Endothelial cell of hepatic sinusoid (primary cell): Measurements from ENCODE around the gene CHST3.
"Not testable (repeated sequence)": the region's sequence is repeated elsewhere in the genome, so short reads cannot be mapped to it uniquely, and the experiment has no call there.

Source experiments
- in situ Hi-C: cut with HindIII; loops from 2 replicates; pipeline ENCODE4 v1.10.0; 2017; ENCODE audit warnings: low sequenced_read_pairs

The CHST3 gene

DNA sequence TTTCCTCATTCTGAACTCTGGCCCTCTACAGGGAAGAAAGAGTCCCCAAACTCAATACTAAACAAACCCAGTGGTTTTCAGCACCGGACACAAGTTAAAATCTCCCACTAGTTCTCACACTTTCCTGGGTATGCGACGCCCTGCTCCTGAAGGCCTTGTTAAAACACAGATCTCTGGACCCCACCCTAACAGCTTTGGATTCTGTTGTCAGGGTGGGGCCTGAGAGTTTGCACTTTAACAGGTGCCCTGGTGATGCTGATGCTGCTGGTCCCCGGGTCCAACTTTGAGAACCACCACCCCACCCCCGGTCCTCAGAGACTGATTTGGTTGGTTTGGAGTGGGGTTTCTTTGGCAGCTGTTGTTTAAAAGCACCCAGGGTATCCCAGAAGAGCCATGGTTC is 61.6 kb downstream of the CHST3 start:
- in situ Hi-C loops: no loop called here

DNA sequence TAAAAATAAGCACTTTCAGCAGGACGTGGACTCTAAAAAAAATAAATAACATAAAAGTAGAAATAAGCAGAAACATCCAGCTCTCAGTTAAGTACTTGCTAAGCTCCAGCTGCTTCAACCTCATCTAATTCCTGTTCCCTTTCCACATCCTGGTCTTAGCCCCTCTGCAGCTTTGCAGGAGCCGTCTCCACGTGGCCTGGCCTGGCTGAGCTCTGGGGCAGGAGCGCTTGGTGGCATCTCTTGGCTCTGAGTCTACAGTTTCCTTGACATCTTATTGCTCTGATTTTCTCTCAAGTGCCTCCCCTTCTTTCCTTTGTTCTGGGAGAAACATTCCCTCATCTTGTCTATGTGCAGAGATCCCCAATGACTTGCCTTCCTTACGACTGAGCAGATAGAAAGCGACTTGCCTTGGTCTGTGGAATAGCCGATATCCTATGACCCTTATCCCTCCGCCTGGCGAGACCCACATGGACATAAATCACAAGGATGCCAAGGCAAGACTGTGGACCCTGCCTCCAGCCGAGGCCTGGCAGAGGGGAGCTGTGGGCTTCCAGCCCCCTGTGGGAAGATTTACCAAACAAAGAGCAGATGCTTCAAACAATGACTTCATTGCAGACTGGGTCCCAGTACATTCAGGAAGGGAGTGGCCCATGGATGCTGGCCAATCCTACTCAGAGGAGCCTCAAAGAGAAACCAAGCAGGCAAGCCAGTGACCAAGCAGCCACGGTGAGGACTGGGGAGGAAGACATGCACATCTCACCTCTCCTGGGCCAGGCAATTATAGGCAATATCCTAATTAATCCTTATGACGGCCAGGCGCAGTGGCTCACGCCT is 62.3 kb downstream of the CHST3 start:
- in situ Hi-C loops: no loop called here

DNA sequence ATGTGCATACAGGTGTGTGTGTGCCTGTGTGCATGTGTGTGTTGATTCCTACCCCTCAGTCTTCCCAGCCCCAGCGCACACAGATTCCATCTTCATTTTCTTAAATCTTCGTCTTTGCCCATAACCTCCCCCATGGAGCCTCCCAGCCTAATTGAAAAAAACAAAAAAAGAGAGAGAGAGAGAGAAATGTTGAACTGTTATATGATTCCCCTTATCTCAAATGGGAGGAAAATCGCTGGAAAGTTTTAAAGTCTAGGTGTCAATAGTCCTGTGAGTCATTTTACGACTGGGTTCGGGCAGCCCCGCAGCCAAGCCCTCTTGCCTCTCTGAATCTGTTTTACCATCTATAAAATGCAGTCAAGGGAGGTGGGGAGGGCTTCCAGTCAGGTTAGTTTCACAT is 63.3 kb downstream of the CHST3 start:
- in situ Hi-C loops: no loop called here

DNA sequence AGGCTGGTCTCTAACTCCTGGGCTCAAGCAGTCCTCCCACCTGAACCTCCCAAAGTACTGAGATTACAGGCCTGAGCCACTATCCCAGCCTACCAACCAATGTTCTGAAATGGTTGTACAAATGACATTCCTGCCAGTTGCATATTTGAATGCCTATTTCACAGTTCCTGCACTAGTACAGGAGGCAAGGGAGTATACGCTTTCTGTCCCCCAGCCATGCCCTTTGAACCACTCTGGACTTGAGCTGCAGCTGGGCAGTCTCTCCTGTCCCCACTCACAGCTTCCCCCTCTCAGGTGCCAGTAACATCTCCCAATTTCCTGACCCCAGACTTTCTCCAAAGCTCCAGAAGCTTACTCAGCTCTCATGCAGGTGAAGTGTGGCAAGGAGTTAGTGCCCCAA is 65.2 kb downstream of the CHST3 start:
- in situ Hi-C loops: no loop called here

DNA sequence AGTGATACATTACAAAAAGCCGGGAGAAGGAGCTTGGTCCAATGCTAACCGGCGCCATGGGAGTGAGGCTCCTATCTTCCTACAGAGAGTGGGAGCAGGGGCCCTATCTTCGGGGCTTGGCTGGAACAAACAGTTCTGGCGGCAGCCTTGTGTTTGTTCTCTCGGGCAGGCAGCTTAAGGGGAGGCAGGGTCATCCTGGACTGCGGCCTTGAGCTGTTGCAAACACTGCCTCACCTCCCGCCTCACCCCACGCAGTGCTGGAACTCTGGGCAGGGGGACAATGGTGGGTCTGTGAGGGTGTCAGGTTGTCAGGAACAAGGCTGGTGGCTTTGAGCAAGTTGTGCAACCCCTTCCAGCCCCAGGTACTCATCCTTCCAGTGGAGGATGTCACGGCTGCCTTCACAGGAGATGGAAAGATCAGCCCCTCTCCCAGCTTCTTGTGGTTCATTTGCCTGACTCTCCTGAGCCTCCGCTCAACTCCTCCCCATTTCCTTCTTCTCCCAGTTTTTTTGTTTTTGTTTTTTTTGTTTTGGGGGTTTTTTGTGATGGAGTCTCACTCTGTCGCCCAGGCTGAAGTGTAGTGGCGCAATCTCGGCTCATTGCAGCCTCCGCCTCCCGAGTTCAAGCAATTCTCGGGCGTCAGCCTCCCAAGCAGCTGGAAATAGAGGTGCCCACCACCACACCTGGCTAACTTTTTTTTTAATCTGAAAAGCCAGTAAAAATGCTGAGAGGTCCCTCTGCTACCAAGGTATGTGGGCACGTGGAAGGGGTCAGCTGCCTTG is 66.8 kb downstream of the CHST3 start:
- in situ Hi-C loops: no loop called here

DNA sequence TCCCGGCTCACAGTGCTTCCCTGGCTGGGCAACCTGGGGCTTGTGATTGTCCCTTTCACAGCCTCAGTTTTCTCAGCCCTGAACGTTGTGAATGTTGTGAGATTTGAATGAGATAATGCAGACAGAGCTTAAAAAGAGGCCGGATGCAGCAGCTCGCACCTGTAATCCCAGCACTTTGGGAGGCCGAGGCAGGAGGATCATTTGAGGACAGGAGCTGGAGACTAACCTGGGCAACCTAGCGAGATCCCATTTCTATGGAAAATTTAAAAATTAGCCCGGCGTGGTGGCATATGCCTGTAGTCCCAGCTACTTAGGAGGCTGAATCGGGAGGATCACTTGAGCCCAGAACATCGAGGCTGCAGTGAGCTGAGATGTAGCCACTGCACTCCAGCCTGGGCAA is 67.5 kb downstream of the CHST3 start:
- in situ Hi-C loops: no loop called here

DNA sequence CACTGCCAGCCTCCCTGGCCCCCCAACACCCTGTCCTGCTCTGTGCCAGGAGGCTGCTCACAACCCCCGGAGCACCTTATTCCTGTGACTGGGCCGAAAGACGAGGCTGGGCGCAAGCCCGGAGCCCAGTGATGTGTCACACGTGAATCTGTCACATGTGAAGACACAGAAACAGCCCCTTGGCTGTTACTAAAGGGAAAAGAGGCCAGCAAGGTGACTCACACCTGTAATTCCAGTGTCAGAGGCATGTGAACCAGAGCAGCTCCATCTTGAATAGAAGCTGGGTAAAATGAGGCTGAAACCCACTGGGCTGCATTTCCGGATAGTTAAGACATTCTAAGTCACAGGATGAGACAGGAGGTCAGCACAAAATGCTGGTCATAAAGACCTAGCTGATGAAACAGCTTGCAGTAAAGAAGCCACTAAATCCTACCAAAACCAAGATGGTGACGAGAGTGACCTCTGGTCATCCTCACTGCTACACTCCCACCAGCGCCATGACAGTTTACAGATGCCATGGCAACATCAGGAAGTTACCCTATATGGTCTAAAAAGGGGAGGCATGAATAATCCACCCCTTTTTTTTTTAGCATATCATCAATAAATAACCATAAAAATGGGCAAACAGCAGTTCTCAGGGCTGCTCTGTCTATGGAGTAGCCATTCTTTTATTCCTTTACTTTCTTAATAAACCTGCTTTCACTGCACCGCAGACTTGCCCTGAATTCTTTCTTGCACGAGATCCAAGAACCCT is 68.4 kb downstream of the CHST3 start:
- in situ Hi-C loops: not testable (repeated sequence)

DNA sequence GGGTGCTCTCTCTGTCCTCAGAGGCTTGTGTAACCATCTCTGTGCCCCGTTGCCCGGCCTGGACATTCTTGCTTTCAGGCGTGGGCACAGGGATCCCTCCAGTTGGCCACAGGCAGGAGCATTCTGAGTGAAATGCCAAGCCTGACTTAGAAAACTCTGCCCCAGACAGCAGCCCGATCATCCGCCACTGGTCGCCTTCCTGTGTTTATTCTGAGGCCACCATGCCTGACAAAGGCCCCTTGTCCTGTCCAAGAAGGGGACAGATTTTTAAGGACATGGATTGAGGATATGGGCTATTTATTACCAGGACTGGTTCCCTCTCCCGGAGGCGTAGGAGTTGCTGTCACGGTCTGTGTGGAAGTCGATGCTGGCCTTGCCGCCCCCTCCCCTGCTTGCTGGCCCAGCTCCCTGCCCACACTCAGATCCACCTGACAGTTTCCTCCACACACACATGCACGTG is 69.9 kb downstream of the CHST3 start:
- in situ Hi-C loops: no loop called here

DNA sequence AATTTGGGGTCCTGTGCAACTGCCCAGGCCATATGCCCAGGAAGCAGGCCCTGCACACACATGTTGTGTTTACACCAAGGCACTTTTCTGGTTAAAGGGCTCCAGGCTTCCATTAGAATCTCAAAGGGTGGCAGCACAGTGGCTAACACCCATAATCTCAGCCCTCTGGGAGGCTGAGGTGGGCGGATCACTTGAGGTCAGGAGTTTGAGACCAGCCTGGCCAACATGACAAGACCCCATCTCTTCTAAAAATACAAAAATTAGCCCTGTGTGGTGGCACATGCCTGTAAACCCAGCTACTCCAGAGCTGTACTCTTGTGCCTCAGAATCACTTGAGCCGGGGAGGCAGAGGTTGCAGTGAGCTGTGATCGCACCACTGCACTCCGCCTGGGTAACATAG is 70.6 kb downstream of the CHST3 start:
- in situ Hi-C loops: no loop called here

DNA sequence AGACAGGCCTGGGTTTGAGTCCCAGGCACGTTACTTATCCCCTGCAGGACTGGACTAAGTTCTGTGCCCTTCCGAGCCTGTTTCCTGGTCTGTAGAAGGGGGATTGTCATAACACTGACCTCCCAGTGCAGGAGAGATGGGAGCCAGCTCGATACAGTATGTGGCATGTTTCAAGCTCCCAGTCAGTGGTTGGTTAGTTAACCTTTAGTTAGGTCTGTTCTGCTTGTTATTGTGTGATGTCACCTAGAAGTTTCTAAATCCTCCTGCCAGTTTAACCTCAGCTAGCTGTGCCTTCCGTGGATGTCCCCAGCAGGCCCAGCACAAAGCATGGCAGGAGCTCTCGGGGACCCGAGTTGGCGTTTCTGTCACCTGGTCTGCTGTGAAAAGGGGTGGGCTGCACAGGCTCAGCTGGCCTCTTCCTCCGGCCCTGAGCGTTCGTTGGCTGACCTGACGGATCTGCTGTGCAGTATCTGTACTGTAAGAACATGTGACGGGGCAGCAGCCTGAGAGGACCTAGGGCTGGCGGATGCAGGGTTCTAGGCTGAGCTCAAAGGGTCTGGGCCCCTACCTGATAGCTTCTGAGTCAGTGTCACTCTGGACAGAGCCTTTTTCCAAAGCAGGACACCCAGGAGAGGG is 71.2 kb downstream of the CHST3 start:
- in situ Hi-C loops: no loop called here

DNA sequence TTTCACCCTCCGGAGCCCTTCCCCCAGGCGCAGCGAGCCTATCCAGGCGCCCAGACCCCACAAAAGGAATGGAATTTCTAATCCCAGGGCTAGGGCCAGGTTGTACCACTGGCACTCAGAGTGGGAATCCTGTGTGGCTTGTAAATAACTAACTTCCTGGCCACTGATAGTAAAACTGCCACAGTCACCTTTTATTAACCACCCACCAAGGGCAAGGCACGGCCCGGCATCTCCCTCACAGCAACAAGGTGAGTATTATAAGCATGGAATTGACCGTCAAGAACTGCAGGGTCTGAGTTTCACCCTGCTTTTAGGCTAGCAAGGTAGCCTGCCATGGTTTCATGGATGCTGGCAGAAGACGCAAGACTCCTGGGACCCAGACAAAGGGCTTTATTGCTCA is 73.1 kb downstream of the CHST3 start:
- in situ Hi-C loops: no loop called here

DNA sequence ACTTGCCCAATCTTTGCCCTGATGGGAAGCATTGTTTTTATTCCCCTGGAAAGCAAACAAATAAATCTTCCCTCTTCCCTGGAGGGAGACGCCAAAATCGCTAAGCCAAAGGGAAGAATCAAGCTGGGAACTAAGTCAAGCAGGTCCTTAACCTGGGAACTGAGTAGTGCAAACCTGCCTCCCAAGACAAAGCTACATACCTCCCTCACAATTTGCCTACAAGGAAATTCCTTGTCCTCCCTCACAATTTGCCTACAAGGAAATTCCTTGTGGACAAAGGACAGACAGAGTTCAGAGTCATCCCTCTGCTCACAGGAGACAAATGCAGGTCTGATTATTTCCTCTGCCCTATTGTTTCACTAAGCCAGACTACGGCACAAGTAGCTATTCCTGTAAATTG is 73.6 kb downstream of the CHST3 start:
- in situ Hi-C loops: no loop called here

DNA sequence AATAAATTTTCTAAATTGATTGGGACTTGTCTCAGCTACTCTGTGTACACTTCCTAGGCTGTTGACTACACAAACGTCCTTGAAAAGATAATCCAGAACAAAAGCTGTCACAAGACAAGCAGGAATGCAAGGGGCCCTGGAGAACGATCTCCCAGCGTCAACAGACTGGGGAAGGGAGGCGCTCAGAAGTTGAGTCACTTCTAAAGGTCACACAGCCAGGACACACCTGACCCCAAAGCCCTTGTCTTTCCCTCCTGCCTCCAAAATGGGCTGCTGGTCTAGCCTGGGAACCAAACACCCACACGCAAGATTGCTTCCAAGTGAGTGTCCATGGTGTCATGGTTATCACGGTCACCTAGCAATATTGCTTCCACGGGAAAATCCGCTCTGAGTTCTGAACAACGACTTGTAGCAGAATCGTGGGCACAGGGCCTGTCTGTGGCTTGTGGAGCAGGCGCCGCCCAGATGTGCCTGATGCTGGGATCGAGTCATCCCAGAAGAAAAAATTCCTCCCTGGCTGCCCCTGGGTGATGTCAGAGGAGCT is 74.3 kb downstream of the CHST3 start:
- in situ Hi-C loops: no loop called here

DNA sequence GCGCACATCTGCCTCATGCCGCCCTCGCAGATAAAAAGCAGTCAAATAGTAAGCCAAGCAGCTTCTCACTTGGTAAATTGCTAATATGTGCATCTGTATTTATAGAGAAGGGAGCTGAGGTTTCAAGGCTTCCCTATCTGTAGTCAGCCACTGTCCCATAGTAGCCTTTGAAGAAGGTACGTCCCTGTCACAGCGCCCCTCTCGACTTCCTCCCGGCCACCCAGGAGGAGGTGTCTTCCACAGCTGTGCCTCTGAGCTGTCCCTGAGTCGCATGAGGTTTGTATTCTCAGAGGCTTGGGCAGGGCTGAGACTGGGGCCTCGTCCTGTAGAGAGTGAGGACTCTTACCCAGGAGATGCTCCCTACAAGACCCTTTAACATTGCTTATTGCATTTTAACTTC is 75.2 kb downstream of the CHST3 start:
- in situ Hi-C loops: no loop called here

DNA sequence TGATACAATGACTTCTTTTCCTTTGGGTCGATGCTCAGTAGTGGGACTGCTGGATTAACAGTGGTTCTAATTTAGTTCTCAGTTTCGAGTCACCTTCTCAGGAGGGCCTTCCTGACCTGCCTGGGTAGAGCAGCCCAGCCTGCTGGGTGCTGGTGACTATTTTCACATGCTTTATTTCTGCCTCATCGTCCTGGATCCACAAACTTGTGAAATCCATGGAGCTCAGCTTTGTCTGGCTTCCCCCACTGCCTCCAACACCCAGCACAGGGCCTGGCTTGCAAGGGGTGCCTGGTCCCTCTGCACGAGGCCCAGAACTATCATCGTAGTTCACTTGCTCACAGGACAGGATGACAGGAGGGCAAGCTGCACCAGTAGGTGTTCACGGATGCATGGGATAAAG is 77.3 kb downstream of the CHST3 start:
- in situ Hi-C loops: no loop called here

DNA sequence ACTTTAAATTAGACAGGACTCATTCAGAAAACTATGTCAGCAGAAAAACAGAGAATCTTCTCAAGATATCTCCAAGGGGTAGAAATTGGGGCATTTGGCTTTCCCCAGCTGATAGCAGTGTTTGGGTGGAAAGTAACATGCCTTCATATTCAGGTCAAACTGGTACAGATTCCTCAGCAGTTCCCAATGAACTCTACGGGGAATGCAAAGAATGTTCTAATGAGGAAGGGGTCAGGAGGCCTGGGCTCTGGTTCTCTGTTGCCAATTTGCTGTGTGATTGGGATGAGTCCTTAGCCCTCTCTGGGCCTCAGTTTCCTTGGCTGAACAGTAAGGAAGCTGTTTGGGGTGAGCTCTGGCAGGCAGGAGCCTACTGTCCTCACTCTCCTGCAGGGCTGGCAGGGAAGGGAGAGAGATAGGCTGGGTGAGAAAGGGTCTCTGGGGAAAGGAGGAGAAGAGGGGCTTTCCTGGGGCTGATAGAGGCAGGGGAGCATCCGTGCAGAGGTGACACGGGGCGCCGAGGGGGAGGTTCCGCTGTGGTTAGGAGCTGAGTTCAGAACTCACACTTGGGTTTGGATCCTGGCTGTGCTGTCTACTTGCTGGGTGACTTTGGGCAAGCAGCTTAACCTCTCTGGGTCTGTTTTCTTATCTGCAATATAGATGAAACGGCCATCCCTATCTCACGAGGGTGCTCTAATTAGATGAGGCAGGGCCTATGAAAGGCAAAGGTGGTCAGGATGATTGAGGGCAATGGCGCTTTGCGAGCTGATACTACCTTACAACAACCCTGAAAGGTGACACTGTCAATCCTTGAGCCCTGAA is 79.0 kb downstream of the CHST3 start:
- in situ Hi-C loops: no loop called here

DNA sequence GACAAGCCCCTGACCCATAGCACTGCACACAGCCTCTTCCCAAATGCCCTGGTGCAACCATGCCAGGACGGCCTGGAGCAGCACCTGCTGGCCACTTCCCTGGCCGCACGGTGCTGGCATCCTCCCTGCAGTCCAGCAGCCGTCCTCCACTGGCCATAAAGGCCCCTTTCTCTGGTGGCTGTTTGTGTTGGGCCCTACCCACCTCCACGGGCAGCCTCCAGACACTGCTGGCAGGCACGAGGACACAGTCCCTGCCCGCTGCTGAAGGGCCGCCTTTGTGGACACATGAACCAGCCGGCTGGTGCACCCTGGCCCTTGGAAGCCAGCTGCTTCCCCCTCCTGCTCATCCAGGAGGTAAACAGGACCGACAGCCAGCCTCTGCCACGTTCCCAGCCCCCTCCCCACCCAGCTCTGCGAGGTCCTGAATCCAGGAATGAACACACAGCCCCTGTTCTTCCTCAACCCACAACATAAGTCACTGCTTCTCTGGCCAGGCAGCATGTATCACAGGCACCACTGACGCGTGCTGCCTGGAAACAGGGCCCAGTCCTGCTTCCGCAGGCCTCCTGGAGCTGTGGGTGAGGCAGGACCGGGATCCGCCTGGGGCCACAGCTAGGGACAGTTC is 80.3 kb downstream of the CHST3 start:
- in situ Hi-C loops: no loop called here

DNA sequence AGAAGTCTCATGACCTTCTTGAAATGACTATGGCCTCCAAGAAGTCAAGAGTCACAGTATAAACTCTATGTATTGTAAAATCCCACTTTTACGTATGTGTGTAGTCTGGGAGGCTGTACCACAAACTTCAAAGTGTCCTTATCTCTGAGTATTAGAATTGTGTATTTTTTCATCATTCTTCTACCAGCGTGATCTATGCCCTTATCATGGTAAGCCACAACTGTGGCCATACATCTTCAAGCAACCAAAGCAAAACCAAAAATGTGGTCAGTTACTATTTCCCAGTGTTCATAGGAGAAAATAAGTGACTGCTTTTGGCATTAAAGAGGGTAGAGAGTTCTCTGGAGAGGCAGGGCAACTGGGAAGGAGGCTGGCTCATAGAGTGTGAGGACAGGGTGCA is 81.4 kb downstream of the CHST3 start:
- in situ Hi-C loops: no loop called here

DNA sequence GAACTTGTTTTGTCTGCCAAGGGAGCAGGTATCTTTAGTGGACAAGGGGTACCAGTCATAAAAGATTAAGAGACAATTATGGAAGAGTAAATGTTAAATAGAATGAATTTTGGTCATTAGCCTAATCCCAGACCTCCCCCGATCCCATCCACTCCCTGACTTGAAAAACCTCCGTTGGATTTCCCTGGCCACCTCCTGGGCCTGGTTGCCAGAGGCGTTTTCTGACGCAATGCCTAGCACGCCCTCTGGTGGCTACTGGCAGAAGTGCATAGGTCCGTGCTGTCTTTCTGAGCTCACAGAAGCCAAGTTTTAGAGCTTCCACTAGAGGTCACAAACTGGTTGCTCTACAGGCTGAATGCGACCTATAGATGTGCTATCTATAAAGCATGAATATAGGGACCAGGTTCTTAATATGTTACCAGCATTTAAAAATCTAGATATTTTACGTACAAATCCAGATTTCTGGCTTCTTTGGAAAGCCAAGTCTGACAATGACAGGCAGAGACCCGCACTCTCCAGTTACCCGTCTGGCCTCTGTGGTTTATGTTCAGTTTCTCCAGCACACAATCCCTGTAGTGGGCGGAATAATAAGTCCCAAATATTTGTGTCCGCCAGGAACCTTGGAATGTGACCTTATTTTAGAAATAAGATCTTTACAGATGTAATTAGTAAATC is 84.4 kb downstream of the CHST3 start:
- in situ Hi-C loops: no loop called here
